Activated B cell treated with CpG ODN at 0.5 μM for 24 hours (primary cell): Measurements from ENCODE around the gene NCKAP5. TPM values are rescaled to one million over a fixed set of nuclear protein-coding genes. Genes with fewer than 3 reads are reported as not detected.

ENCODE experiments used
- ATAC-seq: fragments of 200-7000 bp; cut with Tn5 transposase; one replicate; pipeline ENCODE4 v1.10.0; 2021; ENCODE audit warnings: low read depth, mild to moderate bottlenecking, moderate library complexity
- CTCF ChIA-PET: fragments of 350-600 bp; sonication (Branson Sonifier 250); formaldehyde crosslinking; loops from one replicate; lab custom pipeline; 2021; ENCODE audit warnings: antibody characterized with exemption; lab: Charles Lee
- POLR2A ChIA-PET: fragments of 350-600 bp; sonication (Branson Sonifier 250); formaldehyde crosslinking; loops from one replicate; lab custom pipeline; 2021; ENCODE audit warnings: antibody characterized with exemption; lab: Charles Lee
- DNase-seq: peaks from one replicate; pipeline ENCODE4 v3.0.0; 2022
- H3K27ac Mint-ChIP-seq: one replicate; pipeline ENCODE4 v1.8.0; 2020; ENCODE audit warnings: mixed read lengths
- H3K27me3 Mint-ChIP-seq: one replicate; pipeline ENCODE4 v1.8.0; 2021; ENCODE audit warnings: mixed read lengths
- H3K36me3 Mint-ChIP-seq: one replicate; pipeline ENCODE4 v1.8.0; 2021; ENCODE audit warnings: low read depth, mixed read lengths
- H3K4me1 Mint-ChIP-seq: one replicate; pipeline ENCODE4 v1.8.0; 2021; ENCODE audit warnings: mixed read lengths
- H3K4me3 Mint-ChIP-seq: one replicate; pipeline ENCODE4 v1.8.0; 2020; ENCODE audit warnings: mild to moderate bottlenecking, mixed read lengths
- H3K9me3 Mint-ChIP-seq: one replicate; pipeline ENCODE4 v1.8.0; 2020; ENCODE audit warnings: mixed read lengths
- intact Hi-C: fragments of 100-400 bp; cut with micrococcal nuclease; formaldehyde crosslinking; loops from one replicate; pipeline ENCODE4 v1.15.1; 2024
- total RNA-seq: library from RNA; stranded (reverse); gene quantifications from 2 replicates; pipeline ENCODE4 v1.2.3, GENCODE V29; 2022
- TF ChIP-seq, protein P1 (sequence below): fragments of 200-600 bp; IDR thresholded peaks from one replicate; pipeline ENCODE4 v1.8.0; 2022; ENCODE audit warnings: antibody characterized with exemption, mild to moderate bottlenecking

NCKAP5 gene
- total RNA-seq, 1 donor from 2014 or later: not detected

DNA sequence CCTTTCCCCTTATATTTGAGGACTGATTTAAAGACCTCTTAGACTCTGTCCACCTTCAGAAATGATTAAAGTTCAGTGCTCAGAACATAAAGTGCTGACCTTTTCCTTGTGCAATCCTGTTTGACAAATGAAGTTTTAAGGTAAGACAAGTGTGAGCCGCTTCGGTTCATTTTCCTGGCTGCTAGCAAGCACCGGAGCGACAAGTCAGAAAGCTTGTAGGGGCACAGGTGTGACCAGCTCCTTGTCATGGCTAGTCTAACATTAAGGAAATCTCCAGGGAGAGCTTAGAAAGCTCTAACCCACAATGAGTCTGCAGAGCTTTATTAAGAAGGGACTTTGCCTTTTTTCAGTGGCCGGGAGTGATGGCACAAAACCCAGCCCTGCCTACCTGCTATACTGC is 2.3 kb upstream of the NCKAP5 start:
- Mint-ChIP-seq H3K27me3 (peaks cover 22% of the 10 kb centered on the region), H3K4me1 (no peaks in the 10 kb centered on the region), H3K4me3 (no peak overlapping the region), H3K27ac (no peak overlapping the region), H3K9me3 (no peaks in the 10 kb centered on the region), H3K36me3 (no peaks in the 10 kb centered on the region)
- CTCF ChIA-PET: no interaction called here
- POLR2A ChIA-PET: no interaction called here
- ATAC-seq (no peak), DNase-seq (no peak)
- TF ChIP-seq, protein P1, sequence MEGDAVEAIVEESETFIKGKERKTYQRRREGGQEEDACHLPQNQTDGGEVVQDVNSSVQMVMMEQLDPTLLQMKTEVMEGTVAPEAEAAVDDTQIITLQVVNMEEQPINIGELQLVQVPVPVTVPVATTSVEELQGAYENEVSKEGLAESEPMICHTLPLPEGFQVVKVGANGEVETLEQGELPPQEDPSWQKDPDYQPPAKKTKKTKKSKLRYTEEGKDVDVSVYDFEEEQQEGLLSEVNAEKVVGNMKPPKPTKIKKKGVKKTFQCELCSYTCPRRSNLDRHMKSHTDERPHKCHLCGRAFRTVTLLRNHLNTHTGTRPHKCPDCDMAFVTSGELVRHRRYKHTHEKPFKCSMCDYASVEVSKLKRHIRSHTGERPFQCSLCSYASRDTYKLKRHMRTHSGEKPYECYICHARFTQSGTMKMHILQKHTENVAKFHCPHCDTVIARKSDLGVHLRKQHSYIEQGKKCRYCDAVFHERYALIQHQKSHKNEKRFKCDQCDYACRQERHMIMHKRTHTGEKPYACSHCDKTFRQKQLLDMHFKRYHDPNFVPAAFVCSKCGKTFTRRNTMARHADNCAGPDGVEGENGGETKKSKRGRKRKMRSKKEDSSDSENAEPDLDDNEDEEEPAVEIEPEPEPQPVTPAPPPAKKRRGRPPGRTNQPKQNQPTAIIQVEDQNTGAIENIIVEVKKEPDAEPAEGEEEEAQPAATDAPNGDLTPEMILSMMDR: no peak
- intact Hi-C loops: no loop called here

DNA sequence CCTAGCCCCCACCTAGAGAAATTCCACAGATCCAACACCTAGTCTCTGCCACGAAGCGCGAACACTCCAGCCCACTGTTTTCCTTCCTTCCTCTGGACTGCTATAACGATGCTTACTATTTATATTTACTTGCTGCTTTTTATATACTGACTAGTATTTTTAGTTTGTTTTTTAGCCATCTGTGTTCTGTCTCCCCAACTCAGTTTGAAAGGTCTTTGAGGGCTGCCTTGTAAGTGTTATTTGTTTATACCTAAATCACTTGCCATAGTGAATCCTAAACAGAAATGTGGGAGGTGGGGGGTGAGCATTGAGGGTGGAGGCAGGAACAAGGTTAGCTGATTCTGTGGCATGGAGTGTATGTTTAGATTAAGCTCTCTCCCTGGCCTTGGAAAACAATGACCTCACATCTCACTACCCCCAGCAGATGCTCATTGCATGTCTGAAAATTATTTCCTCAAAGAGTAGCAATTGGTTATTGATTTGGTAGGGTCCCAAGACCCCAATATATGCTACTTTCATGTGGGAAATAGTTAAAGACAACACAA is 1.1 kb upstream of the NCKAP5 start:
- POLR2A ChIA-PET: no interaction called here
- DNase-seq: no peak
- TF ChIP-seq, protein P1: no peak
- no peak for ATAC-seq
- H3K27me3 Mint-ChIP-seq: peaks cover 27% of the 10 kb centered on the region
- H3K36me3 Mint-ChIP-seq: no peaks in the 10 kb centered on the region
- no peaks in the 10 kb centered on the region for H3K9me3 Mint-ChIP-seq
- no peaks in the 10 kb centered on the region for H3K4me1 Mint-ChIP-seq
- CTCF ChIA-PET: no interaction called here
- intact Hi-C loops: no loop called here
- H3K4me3 Mint-ChIP-seq: no peak overlapping the region
- H3K27ac Mint-ChIP-seq: no peak overlapping the region

DNA sequence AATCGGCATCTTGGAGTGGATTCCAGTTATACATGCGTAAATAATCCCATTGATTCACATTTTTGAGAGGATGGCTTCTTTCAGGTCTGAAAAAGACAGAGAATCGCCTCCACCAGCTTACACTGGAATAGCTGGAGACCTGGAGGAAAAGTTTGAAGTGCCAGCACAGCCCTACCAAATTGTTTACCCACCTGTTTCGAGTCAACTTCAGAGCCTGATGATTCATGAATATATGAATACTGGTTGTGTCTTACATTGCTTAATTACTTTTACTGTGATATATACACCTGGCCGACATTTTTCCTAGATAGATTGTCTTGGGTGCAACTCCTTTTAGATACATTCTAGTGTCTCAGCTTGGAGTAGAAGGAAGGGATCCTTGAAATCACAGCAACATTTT is 335 bp upstream of the NCKAP5 start:
- Mint-ChIP-seq H3K27me3 (peaks cover 28% of the 10 kb centered on the region), H3K9me3 (no peaks in the 10 kb centered on the region), H3K27ac (no peak overlapping the region), H3K4me3 (no peak overlapping the region), H3K4me1 (no peaks in the 10 kb centered on the region), H3K36me3 (no peaks in the 10 kb centered on the region)
- DNase-seq (no peak), ATAC-seq (no peak)
- CTCF ChIA-PET: no interaction called here
- POLR2A ChIA-PET: no interaction called here
- TF ChIP-seq, protein P1: no peak
- intact Hi-C loops: no loop called here

DNA sequence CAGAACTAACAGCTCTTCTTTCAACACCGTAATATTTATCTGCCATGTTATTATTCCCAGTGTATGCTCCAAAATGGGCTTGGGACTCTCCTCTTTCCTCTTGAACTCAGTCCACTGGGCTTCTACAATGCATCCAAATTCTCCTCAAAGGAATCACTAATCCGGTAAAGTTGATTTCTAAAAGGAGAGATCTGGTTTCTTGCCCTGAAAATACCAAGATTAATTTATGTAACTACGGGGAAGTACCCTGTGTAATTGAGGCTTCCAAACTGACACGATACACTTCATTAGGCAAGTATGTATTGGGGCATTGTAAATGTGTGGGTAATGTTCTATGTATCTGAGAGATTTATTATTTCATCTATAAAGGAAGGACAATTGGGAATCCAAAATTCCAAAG is 5.7 kb downstream of the NCKAP5 start:
- Mint-ChIP-seq H3K36me3 (no peaks in the 10 kb centered on the region), H3K4me3 (no peak overlapping the region), H3K4me1 (no peaks in the 10 kb centered on the region), H3K27me3 (peaks cover 15% of the 10 kb centered on the region), H3K9me3 (no peaks in the 10 kb centered on the region), H3K27ac (no peak overlapping the region)
- DNase-seq (no peak), ATAC-seq (no peak)
- TF ChIP-seq, protein P1: no peak
- CTCF ChIA-PET: no interaction called here
- POLR2A ChIA-PET: no interaction called here
- intact Hi-C loops: no loop called here

DNA sequence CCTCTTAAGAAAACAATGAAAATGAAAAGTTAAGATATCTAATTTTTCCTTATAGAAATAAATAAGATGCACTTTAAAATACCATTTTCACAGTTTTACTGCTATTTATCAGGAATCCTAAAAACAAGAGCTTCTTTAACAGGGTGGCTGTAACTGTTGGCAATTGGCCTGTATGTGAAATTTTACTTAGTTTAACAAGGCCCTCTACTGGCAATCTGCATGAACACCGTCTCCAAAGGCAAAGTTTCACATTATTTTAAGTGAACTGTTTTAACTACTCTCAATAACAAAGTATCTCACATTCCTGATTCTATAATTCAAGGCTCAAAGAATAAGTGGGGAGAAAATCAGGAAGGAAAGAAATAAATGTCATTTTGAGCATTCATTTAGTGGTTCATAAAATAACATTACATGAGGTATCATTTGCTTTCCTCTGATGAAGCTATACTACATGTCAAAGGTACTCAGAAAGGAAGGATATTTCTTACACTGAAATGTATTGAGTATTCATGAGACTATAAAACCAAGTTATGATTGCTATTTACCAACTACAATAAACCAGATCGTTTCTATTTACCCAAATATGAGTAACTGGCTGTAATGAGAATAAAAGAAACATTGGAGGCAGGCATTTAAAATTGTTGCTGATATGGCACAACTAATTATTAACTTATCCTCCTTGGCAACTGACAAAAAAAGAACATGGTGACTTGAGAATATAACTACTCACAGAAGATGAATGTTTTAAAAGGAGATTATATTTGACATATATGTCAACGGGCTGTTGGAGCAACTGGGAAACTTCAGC is 7.0 kb downstream of the NCKAP5 start:
- ChIA-PET POLR2A (no interaction called here), CTCF (no interaction called here)
- ATAC-seq: no peak
- H3K27ac Mint-ChIP-seq: no peak overlapping the region
- no peak overlapping the region for H3K4me3 Mint-ChIP-seq
- peaks cover 5% of the 10 kb centered on the region for H3K27me3 Mint-ChIP-seq
- no peak for DNase-seq
- no peaks in the 10 kb centered on the region for H3K36me3 Mint-ChIP-seq
- no peaks in the 10 kb centered on the region for H3K4me1 Mint-ChIP-seq
- no peaks in the 10 kb centered on the region for H3K9me3 Mint-ChIP-seq
- TF ChIP-seq, protein P1: no peak
- intact Hi-C loops: no loop called here
